PC-3 (cell line): ENCODE results near the gene PRDX6.

Source experiments
- EZH2 ChIP-seq: fragments of 300-600 bp; sonication (generic); IDR thresholded peaks from one replicate; pipeline ENCODE4 v1.6.1; 2017; ENCODE audit warnings: antibody characterized with exemption, mild to moderate bottlenecking, low read length; ENCODE audit not compliant: unreplicated experiment
- EZH2phosphoT487 ChIP-seq: fragments of 300-600 bp; sonication (generic); IDR thresholded peaks from 2 replicates; pipeline ENCODE4 v1.6.1; 2018; ENCODE audit warnings: mild to moderate bottlenecking, antibody characterized with exemption, low read length, borderline replicate concordance
- TF ChIP-seq, protein P1 (sequence below): fragments of 300-600 bp; sonication (generic); conservative IDR thresholded peaks from 2 replicates; pipeline ENCODE4 v1.5.1; 2017; ENCODE audit warnings: antibody characterized with exemption, low read depth, mild to moderate bottlenecking, low read length

DNA sequence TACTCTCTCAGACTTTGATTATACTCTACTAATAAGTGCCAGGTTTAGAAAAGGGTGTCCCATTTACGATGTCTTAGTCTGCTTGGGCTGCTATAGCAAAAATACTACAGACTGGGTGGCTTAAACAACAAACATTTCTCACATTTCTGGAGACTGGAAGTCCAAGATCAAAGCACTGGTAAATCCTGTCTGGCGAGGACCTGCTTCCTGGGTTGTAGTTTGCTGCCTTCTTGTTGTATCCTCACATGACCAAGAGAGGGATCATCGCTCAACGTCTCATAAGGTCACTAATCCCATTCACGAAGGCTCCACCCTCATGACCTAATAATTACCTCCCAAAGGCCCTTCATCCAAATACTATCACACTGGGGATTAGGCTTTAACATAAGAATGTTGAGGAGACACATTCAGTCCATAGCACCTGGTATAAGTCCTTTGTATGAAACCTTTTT, 12.0 kb downstream of the PRDX6 start:
- TF ChIP-seq, protein P1, sequence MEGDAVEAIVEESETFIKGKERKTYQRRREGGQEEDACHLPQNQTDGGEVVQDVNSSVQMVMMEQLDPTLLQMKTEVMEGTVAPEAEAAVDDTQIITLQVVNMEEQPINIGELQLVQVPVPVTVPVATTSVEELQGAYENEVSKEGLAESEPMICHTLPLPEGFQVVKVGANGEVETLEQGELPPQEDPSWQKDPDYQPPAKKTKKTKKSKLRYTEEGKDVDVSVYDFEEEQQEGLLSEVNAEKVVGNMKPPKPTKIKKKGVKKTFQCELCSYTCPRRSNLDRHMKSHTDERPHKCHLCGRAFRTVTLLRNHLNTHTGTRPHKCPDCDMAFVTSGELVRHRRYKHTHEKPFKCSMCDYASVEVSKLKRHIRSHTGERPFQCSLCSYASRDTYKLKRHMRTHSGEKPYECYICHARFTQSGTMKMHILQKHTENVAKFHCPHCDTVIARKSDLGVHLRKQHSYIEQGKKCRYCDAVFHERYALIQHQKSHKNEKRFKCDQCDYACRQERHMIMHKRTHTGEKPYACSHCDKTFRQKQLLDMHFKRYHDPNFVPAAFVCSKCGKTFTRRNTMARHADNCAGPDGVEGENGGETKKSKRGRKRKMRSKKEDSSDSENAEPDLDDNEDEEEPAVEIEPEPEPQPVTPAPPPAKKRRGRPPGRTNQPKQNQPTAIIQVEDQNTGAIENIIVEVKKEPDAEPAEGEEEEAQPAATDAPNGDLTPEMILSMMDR: peak; percentile 63
- no peak for TF ChIP-seq EZH2
- TF ChIP-seq EZH2phosphoT487: no peak
